C4-2B (cell line): ENCODE measurements around the gene C2CD4A.

ENCODE experiments used
- CTCF ChIP-seq: fragments of 450-650 bp; conservative IDR thresholded peaks from 2 replicates; pipeline ENCODE4 v1.5.1; 2017; ENCODE audit warnings: mild to moderate bottlenecking
- ZFX ChIP-seq: fragments of 450-650 bp; IDR thresholded peaks from 2 replicates; pipeline ENCODE4 v1.6.1; 2017

GRCh38 chr15:62090988-62091387 is 24.2 kb downstream of the C2CD4A start:
- TF ChIP-seq CTCF (no peak), ZFX (no peak)
